Peyer's patch (tissue), 4 donors: ENCODE data around the gene DGCR8.

Source experiments
- POLR2A ChIP-seq, 2 donors: fragments of 450-650 bp; IDR thresholded peaks; one replicate each; pipeline ENCODE4 v1.5.1; 2017; ENCODE audit warnings: antibody characterized with exemption in 2 of 2, mild to moderate bottlenecking in 2 of 2, moderate library complexity in 2 of 2
- TF ChIP-seq, protein P1 (sequence below), 6 experiments: fragments of 450-650 bp in 4 of 6; fragments of 200-600 bp in 2 of 6; sonication (generic) in 1 of 6; IDR thresholded peaks; one replicate each; pipeline ENCODE4 v1.5.1; 2017 to 2019; ENCODE audit warnings: antibody characterized with exemption in 6 of 6, mild to moderate bottlenecking in 3 of 6, moderate library complexity in 1 of 6

DNA sequence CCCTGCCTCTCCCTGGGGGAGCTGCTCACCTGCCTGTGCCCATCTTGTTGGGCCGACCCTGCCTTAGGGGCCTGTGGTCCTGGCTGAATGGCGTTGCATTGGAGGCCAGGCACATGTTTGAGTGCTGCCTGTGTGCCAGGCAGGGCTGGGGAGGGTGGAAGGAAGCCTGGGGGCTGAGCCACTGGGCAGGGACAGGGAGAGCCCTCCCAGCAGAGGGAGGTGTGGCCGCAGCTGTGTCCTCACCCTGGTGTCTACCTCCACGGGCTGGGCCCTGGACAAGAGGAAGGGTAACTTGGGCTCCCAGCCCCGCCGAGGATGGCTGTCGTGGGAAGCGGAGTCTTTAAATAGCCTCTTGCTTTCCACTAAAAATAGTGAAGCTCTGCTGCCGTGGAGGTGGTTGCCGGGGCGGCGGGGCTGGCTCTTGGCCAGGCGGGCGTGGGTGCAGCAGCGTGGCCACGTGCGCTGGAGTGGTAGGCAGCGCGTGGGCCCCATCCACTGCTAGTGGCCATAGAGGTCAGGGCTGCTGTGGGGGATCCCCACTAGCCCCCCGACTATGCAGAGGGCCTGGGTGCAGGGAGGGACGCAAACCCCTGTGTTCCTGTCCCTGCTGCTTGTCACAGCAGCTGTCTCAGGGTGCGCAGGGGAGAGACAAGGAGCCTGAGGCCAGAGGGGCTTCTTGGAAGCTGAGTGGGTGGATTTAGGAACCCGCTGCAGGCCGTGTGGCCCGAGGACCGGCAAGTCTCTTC, 57.8 kb downstream of the DGCR8 start:
- TF ChIP-seq, protein P1, sequence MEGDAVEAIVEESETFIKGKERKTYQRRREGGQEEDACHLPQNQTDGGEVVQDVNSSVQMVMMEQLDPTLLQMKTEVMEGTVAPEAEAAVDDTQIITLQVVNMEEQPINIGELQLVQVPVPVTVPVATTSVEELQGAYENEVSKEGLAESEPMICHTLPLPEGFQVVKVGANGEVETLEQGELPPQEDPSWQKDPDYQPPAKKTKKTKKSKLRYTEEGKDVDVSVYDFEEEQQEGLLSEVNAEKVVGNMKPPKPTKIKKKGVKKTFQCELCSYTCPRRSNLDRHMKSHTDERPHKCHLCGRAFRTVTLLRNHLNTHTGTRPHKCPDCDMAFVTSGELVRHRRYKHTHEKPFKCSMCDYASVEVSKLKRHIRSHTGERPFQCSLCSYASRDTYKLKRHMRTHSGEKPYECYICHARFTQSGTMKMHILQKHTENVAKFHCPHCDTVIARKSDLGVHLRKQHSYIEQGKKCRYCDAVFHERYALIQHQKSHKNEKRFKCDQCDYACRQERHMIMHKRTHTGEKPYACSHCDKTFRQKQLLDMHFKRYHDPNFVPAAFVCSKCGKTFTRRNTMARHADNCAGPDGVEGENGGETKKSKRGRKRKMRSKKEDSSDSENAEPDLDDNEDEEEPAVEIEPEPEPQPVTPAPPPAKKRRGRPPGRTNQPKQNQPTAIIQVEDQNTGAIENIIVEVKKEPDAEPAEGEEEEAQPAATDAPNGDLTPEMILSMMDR (IDR thresholded peaks at IDR 0.05), result no peak
- TF ChIP-seq POLR2A (IDR thresholded peaks at IDR 0.05), result no peak
